NB4 (cell line): ENCODE measurements around the gene TLE5.

Experiments
- DNase-seq: peaks from one replicate; pipeline ENCODE4 v3.0.0; 2010; ENCODE audit warnings: low read depth
- H3K4me3 ChIP-seq: one replicate; pipeline ENCODE4 v1.5.1; 2011; ENCODE audit warnings: mild to moderate bottlenecking, low read depth, low read length, moderate library complexity
- MYC ChIP-seq: IDR thresholded peaks from 2 replicates; pipeline ENCODE4 v1.6.1; 2011; ENCODE audit warnings: low read depth, low read length
- POLR2A ChIP-seq: IDR thresholded peaks from 2 replicates; pipeline ENCODE4 v1.6.1; 2011; ENCODE audit warnings: mild to moderate bottlenecking; ENCODE audit not compliant: insufficient read length; ENCODE audit errors: extremely low read depth
- TF ChIP-seq, protein P1 (sequence below): IDR thresholded peaks from one replicate; pipeline ENCODE4 v1.5.1; 2012; ENCODE audit warnings: low read depth, low read length
- TF ChIP-seq, protein P2 (sequence below): IDR thresholded peaks from 2 replicates; pipeline ENCODE4 v1.6.1; 2011; ENCODE audit warnings: low read depth, low read length

TLE5 gene

DNA sequence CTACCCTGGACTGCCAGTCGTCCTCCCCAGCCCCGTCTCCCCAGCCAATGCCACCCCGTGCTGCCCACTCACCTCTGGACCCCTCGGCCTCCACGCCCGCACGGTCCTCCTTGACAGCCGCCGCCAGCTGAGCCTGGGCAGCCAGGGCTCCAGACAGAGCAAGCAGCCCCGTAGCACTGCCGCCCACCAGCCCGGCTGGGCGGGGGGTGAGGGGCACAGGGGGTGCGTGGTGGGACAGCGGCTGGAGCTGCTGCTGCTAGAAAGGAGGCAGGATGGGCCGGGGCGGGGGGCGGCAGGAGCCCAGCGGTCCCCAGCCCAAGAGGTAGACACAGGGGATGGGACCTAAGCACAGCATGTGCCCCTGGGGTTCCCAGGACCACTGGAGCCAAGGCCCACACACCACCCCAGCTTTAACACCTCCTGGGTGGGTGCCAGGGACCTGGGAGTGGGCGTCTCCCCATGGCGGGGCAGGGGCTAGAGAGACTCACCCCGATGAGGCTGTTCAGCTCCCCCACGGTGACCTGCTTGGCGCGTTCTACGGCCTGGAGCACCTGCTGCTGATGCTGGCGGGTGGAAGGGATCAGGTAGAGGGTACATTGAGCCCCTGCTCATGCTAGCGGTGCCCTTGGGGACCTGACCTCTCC, 43.0 kb downstream of the TLE5 start:
- H3K4me3 ChIP-seq: no peak overlapping the region
- TF ChIP-seq POLR2A (no peak), MYC (no peak)
- TF ChIP-seq, protein P1, sequence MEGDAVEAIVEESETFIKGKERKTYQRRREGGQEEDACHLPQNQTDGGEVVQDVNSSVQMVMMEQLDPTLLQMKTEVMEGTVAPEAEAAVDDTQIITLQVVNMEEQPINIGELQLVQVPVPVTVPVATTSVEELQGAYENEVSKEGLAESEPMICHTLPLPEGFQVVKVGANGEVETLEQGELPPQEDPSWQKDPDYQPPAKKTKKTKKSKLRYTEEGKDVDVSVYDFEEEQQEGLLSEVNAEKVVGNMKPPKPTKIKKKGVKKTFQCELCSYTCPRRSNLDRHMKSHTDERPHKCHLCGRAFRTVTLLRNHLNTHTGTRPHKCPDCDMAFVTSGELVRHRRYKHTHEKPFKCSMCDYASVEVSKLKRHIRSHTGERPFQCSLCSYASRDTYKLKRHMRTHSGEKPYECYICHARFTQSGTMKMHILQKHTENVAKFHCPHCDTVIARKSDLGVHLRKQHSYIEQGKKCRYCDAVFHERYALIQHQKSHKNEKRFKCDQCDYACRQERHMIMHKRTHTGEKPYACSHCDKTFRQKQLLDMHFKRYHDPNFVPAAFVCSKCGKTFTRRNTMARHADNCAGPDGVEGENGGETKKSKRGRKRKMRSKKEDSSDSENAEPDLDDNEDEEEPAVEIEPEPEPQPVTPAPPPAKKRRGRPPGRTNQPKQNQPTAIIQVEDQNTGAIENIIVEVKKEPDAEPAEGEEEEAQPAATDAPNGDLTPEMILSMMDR: no peak
- TF ChIP-seq, protein P2, sequence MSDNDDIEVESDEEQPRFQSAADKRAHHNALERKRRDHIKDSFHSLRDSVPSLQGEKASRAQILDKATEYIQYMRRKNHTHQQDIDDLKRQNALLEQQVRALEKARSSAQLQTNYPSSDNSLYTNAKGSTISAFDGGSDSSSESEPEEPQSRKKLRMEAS: no peak
- no peak for DNase-seq

DNA sequence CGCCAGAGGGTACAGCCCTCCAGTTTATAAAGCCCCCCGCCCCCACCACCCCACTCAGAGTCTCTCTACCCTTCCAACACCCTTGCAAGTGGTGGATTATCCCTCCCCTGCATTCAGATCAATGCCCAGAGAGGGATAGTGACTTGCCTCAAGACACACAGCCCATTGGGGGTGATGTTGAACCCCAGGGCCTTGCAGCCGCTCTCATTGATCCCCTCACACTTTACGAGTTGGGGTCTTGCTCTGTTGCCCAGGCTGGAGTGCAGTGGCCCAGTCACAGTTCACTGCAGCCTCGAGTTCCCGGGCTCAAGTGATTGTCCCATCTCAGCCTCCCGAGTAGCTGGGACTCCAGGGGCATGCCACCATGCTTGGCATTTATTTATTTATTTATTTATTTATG, 44.4 kb downstream of the TLE5 start:
- H3K4me3 ChIP-seq: no peak overlapping the region
- DNase-seq: no peak
- no peak for TF ChIP-seq MYC
- TF ChIP-seq POLR2A: no peak
- TF ChIP-seq, protein P1: no peak
- TF ChIP-seq, protein P2: no peak

DNA sequence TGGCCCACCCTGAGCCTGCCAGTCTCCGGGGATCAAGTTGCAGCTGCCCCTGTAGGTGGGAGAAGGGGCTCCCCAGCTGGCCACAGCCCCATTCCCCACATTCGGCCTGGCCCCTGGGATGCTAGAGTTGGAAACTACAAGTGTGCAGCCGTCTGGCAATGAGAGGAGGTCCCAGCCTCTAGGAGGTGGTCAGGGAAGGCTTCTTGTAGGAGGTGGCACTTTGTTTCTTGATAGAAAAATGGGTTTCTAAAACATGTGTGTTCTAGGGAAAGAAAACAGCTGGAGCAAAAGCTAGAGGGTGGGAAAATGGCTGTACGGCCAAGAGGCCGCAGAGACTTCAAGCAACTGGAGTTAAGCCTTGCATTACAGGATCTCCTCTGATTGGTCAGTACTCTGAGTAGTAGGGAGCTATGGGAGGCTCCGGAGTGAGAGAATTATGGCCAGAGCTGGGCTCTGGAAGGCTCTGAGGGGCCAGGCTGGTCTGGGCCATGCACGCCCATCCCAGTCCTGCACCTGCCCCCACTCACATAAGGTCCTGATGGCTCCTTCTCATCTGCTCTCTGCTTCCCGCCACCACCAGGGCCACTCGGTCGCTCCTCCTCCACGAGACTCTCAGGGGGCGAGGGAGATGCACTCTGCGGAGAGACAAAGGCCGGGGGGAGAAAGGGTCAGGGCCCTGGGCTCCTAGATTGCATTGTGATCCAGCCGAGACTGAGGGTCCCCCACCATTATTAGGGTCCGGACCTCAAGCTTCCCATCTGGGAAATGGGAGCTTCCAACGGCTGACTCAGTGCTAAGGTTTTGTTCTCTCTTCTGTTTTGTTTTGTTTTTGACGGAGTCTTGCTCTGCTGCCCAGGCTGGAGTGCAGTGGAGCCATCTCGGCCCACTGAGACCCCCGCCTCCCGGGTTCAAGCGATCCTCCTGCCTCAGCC, 46.9 kb downstream of the TLE5 start:
- no peak for DNase-seq
- TF ChIP-seq MYC (no peak), POLR2A (no peak)
- TF ChIP-seq, protein P1: no peak
- TF ChIP-seq, protein P2: no peak
- H3K4me3 ChIP-seq: no peak overlapping the region

DNA sequence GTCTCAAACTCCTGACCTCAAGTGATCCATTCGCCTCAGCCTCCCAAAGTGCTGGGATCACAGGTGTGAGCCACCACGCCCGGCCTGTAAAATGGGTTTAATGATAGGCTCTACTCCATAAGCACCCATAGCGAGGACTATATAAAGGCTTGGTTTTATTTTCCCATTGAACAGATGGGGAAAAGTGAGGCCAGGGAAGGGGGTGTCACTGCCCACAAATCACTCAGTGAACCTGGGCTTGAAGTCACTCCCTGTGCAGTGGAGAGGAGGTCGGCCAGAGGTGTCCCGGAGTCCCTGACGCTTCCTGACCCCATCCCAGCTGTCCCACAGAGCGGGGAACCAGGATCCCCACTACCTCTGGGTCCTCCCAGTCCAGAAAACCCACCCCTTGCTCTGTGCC, 48.2 kb downstream of the TLE5 start:
- H3K4me3 ChIP-seq: no peak overlapping the region
- TF ChIP-seq MYC (no peak), POLR2A (no peak)
- TF ChIP-seq, protein P2: no peak
- TF ChIP-seq, protein P1: no peak
- no peak for DNase-seq

DNA sequence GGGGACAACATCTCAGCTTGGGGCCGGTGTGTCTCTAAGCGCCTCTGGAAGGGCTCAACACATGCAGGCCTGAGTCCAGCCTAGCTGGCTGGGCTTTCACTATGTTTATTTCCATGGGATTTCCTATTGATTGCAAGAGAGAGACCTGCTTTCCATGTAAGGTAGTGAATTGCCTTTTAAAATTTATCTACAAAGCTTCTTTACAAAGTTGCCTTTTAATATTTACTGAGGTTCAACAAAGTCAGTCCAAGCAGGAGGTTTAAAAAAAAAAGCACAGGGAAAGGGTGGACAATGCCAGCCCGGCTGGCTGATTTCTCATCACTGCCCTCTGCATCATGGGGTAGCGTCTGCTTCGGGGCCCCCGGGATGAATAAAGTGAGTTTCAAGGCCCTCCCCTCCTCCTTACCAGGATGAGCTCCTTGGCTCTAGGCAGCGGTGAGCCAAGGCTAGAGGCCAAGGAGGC, 49.0 kb downstream of the TLE5 start:
- no peak for DNase-seq
- H3K4me3 ChIP-seq: no peak overlapping the region
- TF ChIP-seq, protein P2: no peak
- no peak for TF ChIP-seq POLR2A
- TF ChIP-seq MYC: no peak
- TF ChIP-seq, protein P1: no peak
